Esophagus muscularis mucosa (tissue), 4 donors: Measurements from ENCODE around the gene CNBP.
A peak's percentile ranks its signal among the peaks of the same experiment; 100 is the strongest.

Experiments
- EP300 ChIP-seq: sonication (generic); formaldehyde crosslinking; IDR thresholded peaks from one replicate; pipeline ENCODE4 v1.6.1; 2017; ENCODE audit warnings: antibody characterized with exemption
- POLR2A ChIP-seq: fragments of 450-650 bp; IDR thresholded peaks from one replicate; pipeline ENCODE4 v1.6.1; 2017; ENCODE audit warnings: antibody characterized with exemption, moderate library complexity, mild to moderate bottlenecking, low read depth
- POLR2AphosphoS5 ChIP-seq, 2 donors: sonication (generic); formaldehyde crosslinking; IDR thresholded peaks; one replicate each; pipeline ENCODE4 v1.6.1; 2017; ENCODE audit warnings: antibody characterized with exemption in 2 of 2
- TF ChIP-seq, protein P1 (sequence below), 3 experiments: fragments of 200-600 bp in 2 of 3; fragments of 450-650 bp in 1 of 3; sonication (generic) in 2 of 3; IDR thresholded peaks; one replicate each; pipeline ENCODE4 v1.5.1; 2017 to 2019; ENCODE audit warnings: antibody characterized with exemption in 3 of 3, mild to moderate bottlenecking in 2 of 3, moderate library complexity in 1 of 3

DNA sequence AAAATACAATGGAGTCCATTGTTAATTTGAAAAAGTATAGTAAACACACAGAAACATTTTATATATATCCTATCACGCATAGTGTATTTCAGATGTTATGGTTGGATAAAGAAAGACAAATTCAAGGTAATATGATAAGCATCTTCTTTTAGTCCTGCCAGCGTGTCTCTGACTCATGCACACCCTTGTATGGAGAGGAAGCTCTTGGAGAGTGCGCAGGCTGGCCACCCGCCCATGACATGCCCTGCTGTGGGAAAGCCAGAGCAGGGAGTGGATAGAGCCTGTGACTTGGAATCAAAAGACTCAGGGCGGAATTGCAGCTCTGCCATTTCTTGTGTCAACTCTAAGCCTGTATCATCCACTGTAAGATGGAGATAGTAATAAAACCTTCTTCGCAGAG lies 42.7 kb upstream of the CNBP start:
- TF ChIP-seq, protein P1, sequence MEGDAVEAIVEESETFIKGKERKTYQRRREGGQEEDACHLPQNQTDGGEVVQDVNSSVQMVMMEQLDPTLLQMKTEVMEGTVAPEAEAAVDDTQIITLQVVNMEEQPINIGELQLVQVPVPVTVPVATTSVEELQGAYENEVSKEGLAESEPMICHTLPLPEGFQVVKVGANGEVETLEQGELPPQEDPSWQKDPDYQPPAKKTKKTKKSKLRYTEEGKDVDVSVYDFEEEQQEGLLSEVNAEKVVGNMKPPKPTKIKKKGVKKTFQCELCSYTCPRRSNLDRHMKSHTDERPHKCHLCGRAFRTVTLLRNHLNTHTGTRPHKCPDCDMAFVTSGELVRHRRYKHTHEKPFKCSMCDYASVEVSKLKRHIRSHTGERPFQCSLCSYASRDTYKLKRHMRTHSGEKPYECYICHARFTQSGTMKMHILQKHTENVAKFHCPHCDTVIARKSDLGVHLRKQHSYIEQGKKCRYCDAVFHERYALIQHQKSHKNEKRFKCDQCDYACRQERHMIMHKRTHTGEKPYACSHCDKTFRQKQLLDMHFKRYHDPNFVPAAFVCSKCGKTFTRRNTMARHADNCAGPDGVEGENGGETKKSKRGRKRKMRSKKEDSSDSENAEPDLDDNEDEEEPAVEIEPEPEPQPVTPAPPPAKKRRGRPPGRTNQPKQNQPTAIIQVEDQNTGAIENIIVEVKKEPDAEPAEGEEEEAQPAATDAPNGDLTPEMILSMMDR (IDR thresholded peaks at IDR 0.05), result no peak
- peak; percentile 66 to 79 for TF ChIP-seq POLR2AphosphoS5 (IDR thresholded peaks at IDR 0.05)
- no peak for TF ChIP-seq POLR2A
- TF ChIP-seq EP300, result no peak
